ENCODE results near the gene CA6. TPM values are rescaled to one million over a fixed set of nuclear protein-coding genes. Genes with fewer than 3 reads are reported as not detected.
A peak's percentile ranks its signal among the peaks of the same experiment; 100 is the strongest.
"Not testable (repeated sequence)": the region's sequence is repeated elsewhere in the genome, so short reads cannot be mapped to it uniquely, and the experiment has no call there.

CA6 gene
- total and polyA plus RNA-seq, 12 donors = 0.17 TPM; not detected in 11

DNA sequence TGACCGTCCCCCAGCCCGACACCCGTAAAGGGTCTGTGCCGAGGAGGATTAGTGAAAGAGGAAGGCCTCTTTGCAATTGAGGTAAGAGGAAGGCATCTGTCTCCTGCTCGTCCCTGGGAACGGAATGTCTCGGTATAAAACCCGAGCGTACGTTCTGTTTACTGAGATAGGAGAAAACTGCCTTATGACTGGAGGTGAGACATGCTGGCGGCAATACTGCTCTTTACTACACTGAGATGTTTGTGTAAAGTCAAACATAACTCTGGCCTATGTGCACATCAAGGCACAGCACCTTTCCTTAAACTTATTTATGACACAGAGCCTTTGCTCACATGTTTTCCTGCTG lies 56.5 kb downstream of the CA6 start:
- not testable (repeated sequence) for H3K9me3 ChIP-seq (replicated peaks in 1 of 3); H3K27ac ChIP-seq
- intact Hi-C loops (cut with DNase I) = loop anchor here in 1 of 2 donors (5.0 kb wide), 1 partner anchor 80 kb away; no protein-coding TSS in a partner anchor

DNA sequence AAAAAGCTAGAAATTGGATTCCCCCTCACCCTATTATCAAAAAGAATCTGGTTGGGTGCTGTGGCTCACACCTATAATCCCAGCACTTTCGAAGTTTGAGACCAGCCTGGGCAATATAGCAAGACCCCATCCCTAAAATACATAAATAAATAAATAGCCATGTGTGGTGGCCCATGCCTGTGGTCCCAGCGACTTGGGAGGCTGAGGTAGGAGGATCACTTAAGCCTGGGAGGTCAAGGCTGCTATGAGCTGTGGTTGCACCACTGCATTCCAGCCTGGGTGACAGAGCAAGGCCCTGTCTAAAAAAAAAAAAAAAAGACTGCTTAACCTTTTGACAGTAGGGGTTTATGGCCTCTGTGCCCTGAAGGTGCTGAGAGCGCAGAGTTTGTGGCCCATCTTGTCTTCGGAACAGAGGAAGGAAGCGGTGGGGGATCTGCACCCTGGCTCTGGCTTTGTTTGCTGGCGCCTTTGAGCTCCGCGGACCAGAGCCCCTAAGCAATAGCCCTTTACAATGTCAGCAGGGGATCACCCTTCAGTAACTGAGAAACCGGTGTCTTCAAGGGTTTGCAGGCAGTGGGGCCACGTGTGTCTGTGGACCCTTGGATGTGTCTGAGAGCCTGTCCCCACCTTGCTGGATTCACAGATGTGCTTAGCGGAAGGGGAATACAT lies 58.5 kb downstream of the CA6 start:
- no peak for DNase-seq
- H3K27ac ChIP-seq = no peak overlapping the region
- no peaks in the 10 kb centered on the region for H3K27me3 ChIP-seq
- no peaks in the 10 kb centered on the region for H3K4me1 ChIP-seq (replicated peaks in 1 of 2)
- no peak overlapping the region for H3K4me3 ChIP-seq
- H3K36me3 ChIP-seq (replicated peaks in 1 of 2) = no peaks in the 10 kb centered on the region
- H3K9me3 ChIP-seq (replicated peaks in 1 of 3) = no peaks in the 10 kb centered on the region
- intact Hi-C loops (cut with DNase I) = loop anchor here in 1 of 2 donors (5.0 kb wide), 1 partner anchor 82 kb away; no protein-coding TSS in a partner anchor
- WGBS, 4 donors = 73 to 88% (median 84%) methylated on average over 8 to 11 of the region's 11 CpGs
- TF ChIP-seq CTCF (IDR thresholded peaks at IDR 0.05) (no peak), POLR2A (IDR thresholded peaks at IDR 0.05) (no peak)

More for the DNA sequence above, 56.5 kb downstream of the CA6 start:
- H3K36me3 ChIP-seq (replicated peaks in 1 of 2); DNase-seq; H3K4me3 ChIP-seq; H3K27me3 ChIP-seq; H3K4me1 ChIP-seq (replicated peaks in 1 of 2): not testable (repeated sequence)
- 79 to 89% (median 86%) methylated on average over 11 of the region's 11 CpGs for WGBS, 4 donors

DNA sequence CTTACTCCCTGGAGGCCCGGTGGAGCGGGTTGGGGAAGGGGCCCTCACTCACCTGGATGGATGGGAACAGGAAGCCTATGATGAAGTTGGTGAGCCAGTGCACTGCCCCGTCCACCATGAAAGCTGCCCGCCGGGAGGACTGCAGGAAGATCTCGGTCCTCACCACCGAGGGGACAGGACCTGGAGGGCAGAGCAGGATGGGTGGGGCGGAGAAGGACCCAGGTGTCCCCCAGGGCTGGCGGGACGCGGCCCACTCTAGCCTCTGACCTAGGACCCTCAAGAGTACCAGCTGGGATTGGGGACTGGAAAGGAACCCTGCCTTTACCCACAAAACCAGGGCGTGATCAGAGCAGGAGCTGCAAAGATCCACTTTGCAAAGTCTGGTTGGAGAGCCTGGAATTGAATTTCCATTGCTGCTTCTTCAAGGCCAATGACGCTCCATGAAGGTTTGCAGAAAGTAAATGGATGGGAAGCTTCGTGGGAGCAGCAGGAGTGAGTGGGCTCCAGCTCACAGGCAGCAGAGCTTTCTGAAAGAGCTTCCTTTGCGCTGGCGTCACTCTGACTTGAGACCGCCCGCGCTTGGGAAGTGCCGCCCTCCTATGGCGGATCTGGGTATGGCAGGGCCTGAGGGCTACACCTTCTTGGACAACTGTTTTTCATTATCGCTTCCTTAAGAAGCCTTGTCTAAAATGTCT lies 59.2 kb downstream of the CA6 start:
- Histone ChIP-seq H3K36me3 (replicated peaks in 1 of 2) (no peaks in the 10 kb centered on the region), H3K4me1 (replicated peaks in 1 of 2) (no peaks in the 10 kb centered on the region), H3K9me3 (replicated peaks in 1 of 3) (no peaks in the 10 kb centered on the region), H3K27ac (no peak overlapping the region), H3K4me3 (no peak overlapping the region), H3K27me3 (no peaks in the 10 kb centered on the region)
- DNase-seq = peak; percentile 65 to 87 (median 82)
- TF ChIP-seq CTCF (IDR thresholded peaks at IDR 0.05) = peak; percentile 74 to 95 (median 84)
- TF ChIP-seq POLR2A (IDR thresholded peaks at IDR 0.05) = no peak
- 43 to 54% (median 48%) methylated on average over 19 to 22 of the region's 22 CpGs for WGBS, 4 donors
- intact Hi-C loops (cut with DNase I) = loop anchor here in 1 of 2 donors (5.0 kb wide), 2 partner anchors 83 to 97 kb away; no protein-coding TSS in a partner anchor

GRCh38 chr1:9005395-9005708 lies 59.7 kb downstream of the CA6 start:
- 55 to 57% (median 56%) methylated on average over 8 of the region's 8 CpGs for WGBS, 4 donors
- Histone ChIP-seq H3K4me3 (no peak overlapping the region), H3K9me3 (replicated peaks in 1 of 3) (no peaks in the 10 kb centered on the region), H3K4me1 (replicated peaks in 1 of 2) (no peaks in the 10 kb centered on the region), H3K36me3 (replicated peaks in 1 of 2) (no peaks in the 10 kb centered on the region), H3K27me3 (no peaks in the 10 kb centered on the region), H3K27ac (no peak overlapping the region)
- intact Hi-C loops (cut with DNase I) = loop anchor here in 1 of 2 donors (5.0 kb wide), 1 partner anchor 97 kb away; no protein-coding TSS in a partner anchor
- TF ChIP-seq POLR2A (IDR thresholded peaks at IDR 0.05) (no peak), CTCF (IDR thresholded peaks at IDR 0.05) (peak in 1 of 6 experiments; percentile 0)
- no peak for DNase-seq
